IMR-90 (cell line): Measurements from ENCODE around the gene TMEM245. TPM values are rescaled to one million over a fixed set of nuclear protein-coding genes. Genes with fewer than 3 reads are reported as not detected.

ENCODE experiments used
- ATAC-seq: fragments of 200-7000 bp; cut with Tn5 transposase; 2 replicates; pipeline ENCODE4 v1.9.1; 2020; ENCODE audit warnings: low read depth, mild to moderate bottlenecking, moderate library complexity
- BruUV-seq: library from RNA; stranded (reverse); fragments of 400-500 nt; replicated peaks from 2 replicates; lab custom pipeline; 2021; lab: Mats Ljungman, UMichigan
- CTCF ChIA-PET: fragments of 300-600 bp; formaldehyde crosslinking; extraction: SDS; loops from one replicate; lab custom pipeline; 2021; ENCODE audit warnings: antibody characterized with exemption; lab: Yijun Ruan, JAX
- POLR2A ChIA-PET: fragments of 300-600 bp; sonication (Branson Sonifier 250); formaldehyde crosslinking; loops from one replicate; lab custom pipeline; 2022; ENCODE audit warnings: antibody characterized with exemption; ENCODE audit not compliant: unreplicated experiment; lab: Charles Lee
- DNase-seq: peaks from one replicate; pipeline ENCODE4 v3.0.0; 2013
- H2AFZ ChIP-seq: replicated peaks from 2 replicates; pipeline ENCODE3; 2013; ENCODE audit warnings: low read length, mild to moderate bottlenecking; ENCODE audit not compliant: poor library complexity
- H2AK5ac ChIP-seq: 2 replicates; pipeline ENCODE4 v1.6.1; 2013; ENCODE audit warnings: low read depth, low read length, inconsistent platforms
- H2AK9ac ChIP-seq: replicated peaks from 2 replicates; pipeline ENCODE3; 2013; ENCODE audit warnings: mild to moderate bottlenecking, low read depth, low read length, moderate library complexity; ENCODE audit not compliant: poor library complexity
- H2BK120ac ChIP-seq: 2 replicates; pipeline ENCODE4 v1.6.1; 2013; ENCODE audit warnings: low read depth, low read length, inconsistent platforms
- H2BK15ac ChIP-seq: 3 replicates; pipeline ENCODE4 v1.6.1; 2013; ENCODE audit warnings: low read depth, low read length, inconsistent platforms
- H2BK20ac ChIP-seq: 2 replicates; pipeline ENCODE4 v1.6.1; 2013; ENCODE audit warnings: low read depth, mild to moderate bottlenecking, inconsistent platforms, low read length, moderate library complexity
- H2BK5ac ChIP-seq: 2 replicates; pipeline ENCODE4 v1.6.1; 2013; ENCODE audit warnings: mild to moderate bottlenecking, low read depth, low read length, inconsistent platforms; ENCODE audit not compliant: poor library complexity, severe bottlenecking
- H3K14ac ChIP-seq: replicated peaks from 2 replicates; pipeline ENCODE4 v1.6.1; 2013; ENCODE audit warnings: low read depth, low read length, inconsistent platforms
- H3K18ac ChIP-seq: 2 replicates; pipeline ENCODE4 v1.6.1; 2013; ENCODE audit warnings: low read depth, low read length, control low read depth
- H3K23ac ChIP-seq: 2 replicates; pipeline ENCODE4 v1.6.1; 2013; ENCODE audit warnings: low read depth, low read length, inconsistent platforms
- H3K27ac ChIP-seq: 2 replicates; pipeline ENCODE4 v1.5.1; 2013; ENCODE audit warnings: mild to moderate bottlenecking, control low read depth, low read length; ENCODE audit not compliant: insufficient read depth
- H3K27me3 ChIP-seq: 2 replicates; pipeline ENCODE4 v1.6.1; 2013; ENCODE audit warnings: low read length; ENCODE audit not compliant: control insufficient read depth, insufficient read depth
- H3K36me3 ChIP-seq: 2 replicates; pipeline ENCODE4 v1.6.1; 2013; ENCODE audit warnings: low read length, mixed read lengths; ENCODE audit not compliant: control insufficient read depth, insufficient read depth
- H3K4ac ChIP-seq: 2 replicates; pipeline ENCODE4 v1.6.1; 2013; ENCODE audit warnings: low read depth, low read length, inconsistent platforms
- H3K4me1 ChIP-seq: 2 replicates; pipeline ENCODE4 v1.6.1; 2013; ENCODE audit warnings: low read length, mixed read lengths; ENCODE audit not compliant: control insufficient read depth, insufficient read depth
- H3K4me2 ChIP-seq: 2 replicates; pipeline ENCODE4 v1.6.1; 2013; ENCODE audit warnings: low read depth, mild to moderate bottlenecking, control low read depth, low read length, moderate library complexity
- H3K4me3 ChIP-seq: 2 replicates; pipeline ENCODE4 v1.5.1; 2013; ENCODE audit warnings: low read depth, mild to moderate bottlenecking, control low read depth, low read length, moderate library complexity; ENCODE audit not compliant: insufficient read depth
- H3K56ac ChIP-seq: 2 replicates; pipeline ENCODE4 v1.6.1; 2013; ENCODE audit warnings: low read length, inconsistent platforms; ENCODE audit not compliant: insufficient read depth; ENCODE audit errors: extremely low read depth
- H3K79me1 ChIP-seq, 2 experiments: 2 replicates each; pipeline ENCODE4 v1.6.1; 2013; ENCODE audit warnings: low read length in 2 of 2, inconsistent platforms in 1 of 2, low read depth in 1 of 2
- H3K9ac ChIP-seq: 2 replicates; pipeline ENCODE4 v1.6.1; 2013; ENCODE audit warnings: low read depth, low read length, control low read depth
- H3K9me1 ChIP-seq: 2 replicates; pipeline ENCODE4 v1.6.1; 2013; ENCODE audit warnings: low read length, inconsistent platforms; ENCODE audit not compliant: insufficient read depth
- H3K9me3 ChIP-seq: 2 replicates; pipeline ENCODE4 v1.6.1; 2013; ENCODE audit warnings: low read length; ENCODE audit not compliant: control insufficient read depth, insufficient read depth
- H4K20me1 ChIP-seq: 2 replicates; pipeline ENCODE4 v1.6.1; 2013; ENCODE audit warnings: low read length, inconsistent platforms; ENCODE audit not compliant: insufficient read depth
- H4K5ac ChIP-seq: 2 replicates; pipeline ENCODE4 v1.6.1; 2013; ENCODE audit warnings: mild to moderate bottlenecking, low read depth, low read length, control low read depth
- H4K8ac ChIP-seq, 2 experiments: 2 replicates each; pipeline ENCODE4 v1.6.1; 2013; ENCODE audit warnings: low read depth in 2 of 2, low read length in 2 of 2, control low read depth in 1 of 2, inconsistent platforms in 1 of 2
- H4K91ac ChIP-seq: 2 replicates; pipeline ENCODE4 v1.6.1; 2013; ENCODE audit warnings: low read depth, low read length, inconsistent platforms; ENCODE audit not compliant: insufficient read depth
- BHLHE40 ChIP-seq: fragments of 150-350 bp; IDR thresholded peaks from 2 replicates; pipeline ENCODE4 v1.6.1; 2016; ENCODE audit warnings: mild to moderate bottlenecking, low read depth, low read length
- CEBPB ChIP-seq: IDR thresholded peaks from 2 replicates; pipeline ENCODE4 v1.6.1; 2012; ENCODE audit warnings: low read depth, low read length, improper control_type of control experiment
- CHD1 ChIP-seq: IDR thresholded peaks from 2 replicates; pipeline ENCODE4 v1.6.1; 2012; ENCODE audit warnings: low read depth, low read length, improper control_type of control experiment
- ELK1 ChIP-seq: fragments of 150-350 bp; IDR thresholded peaks from 2 replicates; pipeline ENCODE4 v1.6.1; 2016; ENCODE audit warnings: low read depth, mild to moderate bottlenecking, low read length, moderate library complexity, borderline replicate concordance
- FOS ChIP-seq: fragments of 150-350 bp; IDR thresholded peaks from 2 replicates; pipeline ENCODE4 v1.6.1; 2016; ENCODE audit warnings: low read depth, low read length
- MAZ ChIP-seq: IDR thresholded peaks from 2 replicates; pipeline ENCODE4 v1.6.1; 2012; ENCODE audit warnings: low read depth, mild to moderate bottlenecking, low read length, improper control_type of control experiment, moderate library complexity, borderline replicate concordance
- MXI1 ChIP-seq: IDR thresholded peaks from 2 replicates; pipeline ENCODE4 v1.6.1; 2012; ENCODE audit warnings: low read depth, mild to moderate bottlenecking, low read length, moderate library complexity, borderline replicate concordance
- NFE2L2 ChIP-seq: fragments of 150-350 bp; IDR thresholded peaks from 2 replicates; pipeline ENCODE4 v1.6.1; 2016; ENCODE audit warnings: low read depth, mild to moderate bottlenecking, low read length
- POLR2A ChIP-seq: IDR thresholded peaks from 2 replicates; pipeline ENCODE4 v1.6.1; 2012; ENCODE audit warnings: mild to moderate bottlenecking, low read depth, low read length
- RAD21 ChIP-seq: IDR thresholded peaks from 2 replicates; pipeline ENCODE4 v1.6.1; 2012; ENCODE audit warnings: low read length, improper control_type of control experiment
- RCOR1 ChIP-seq: IDR thresholded peaks from 2 replicates; pipeline ENCODE4 v1.6.1; 2012; ENCODE audit warnings: mild to moderate bottlenecking, low read length, improper control_type of control experiment; ENCODE audit not compliant: insufficient replicate concordance
- RFX5 ChIP-seq: IDR thresholded peaks from 2 replicates; pipeline ENCODE4 v1.8.0; 2012; ENCODE audit warnings: low read depth, mild to moderate bottlenecking, low read length, moderate library complexity
- SMC3 ChIP-seq: fragments of 150-350 bp; IDR thresholded peaks from 2 replicates; pipeline ENCODE4 v1.6.1; 2016; ENCODE audit warnings: low read depth, mild to moderate bottlenecking, antibody characterized with exemption, low read length, moderate library complexity
- WGBS, 2 experiments: methylation state at CpG; one replicate each; pipeline versions ENCODE4 v1.1.5 to v1.1.7; 2013; ENCODE audit warnings: missing lambda C conversion rate in 2 of 2; ENCODE audit not compliant: insufficient read length in 1 of 2; ENCODE audit errors: extremely low coverage in 2 of 2; 5-methylcytosine and 5-hydroxymethylcytosine counted together
- dilution Hi-C: fragments of 300-500 bp; cut with HindIII; formaldehyde crosslinking; loops from one replicate; pipeline ENCODE4 v1.14.3; 2018; ENCODE audit warnings: low sequenced_read_pairs; ENCODE audit not compliant: unreplicated experiment
- in situ Hi-C: fragments of 300-500 bp; cut with MboI; formaldehyde crosslinking; loops from 3 replicates; pipeline ENCODE4 v1.14.3; 2019; ENCODE audit warnings: low sequenced_read_pairs, inconsistent platforms, mixed read lengths
- intact Hi-C: fragments of 100-400 bp; cut with micrococcal nuclease; formaldehyde crosslinking; loops from 2 replicates; pipeline ENCODE4 v1.10.0; 2022
- polyA plus RNA-seq, 3 experiments: library from polyadenylated mRNA; depleted of rRNA; stranded (reverse); fragments of >200 nt; gene quantifications; 2 replicates each; pipeline ENCODE4 v1.2.3, GENCODE V29; 2012; ENCODE audit warnings: low replicate concordance in 1 of 3
- total RNA-seq: library from RNA; depleted of rRNA; stranded (reverse); fragments of >200 nt; gene quantifications from 2 replicates; pipeline ENCODE4 v1.2.3, GENCODE V29; 2012
- TF ChIP-seq, protein P1 (sequence below): fragments of 150-350 bp; IDR thresholded peaks from 2 replicates; pipeline ENCODE4 v1.6.1; 2017; ENCODE audit warnings: mild to moderate bottlenecking, antibody characterized with exemption, low read length, low read depth
- TF ChIP-seq, protein P2 (sequence below): conservative IDR thresholded peaks from 2 replicates; pipeline ENCODE4 v1.5.1; 2012; ENCODE audit warnings: mild to moderate bottlenecking, low read depth, low read length, improper control_type of control experiment

The TMEM245 gene
- total and polyA plus RNA-seq, 2 of the 4 experiments (the other 2 are of a cell fraction), result 24.8 to 57.9 TPM

DNA sequence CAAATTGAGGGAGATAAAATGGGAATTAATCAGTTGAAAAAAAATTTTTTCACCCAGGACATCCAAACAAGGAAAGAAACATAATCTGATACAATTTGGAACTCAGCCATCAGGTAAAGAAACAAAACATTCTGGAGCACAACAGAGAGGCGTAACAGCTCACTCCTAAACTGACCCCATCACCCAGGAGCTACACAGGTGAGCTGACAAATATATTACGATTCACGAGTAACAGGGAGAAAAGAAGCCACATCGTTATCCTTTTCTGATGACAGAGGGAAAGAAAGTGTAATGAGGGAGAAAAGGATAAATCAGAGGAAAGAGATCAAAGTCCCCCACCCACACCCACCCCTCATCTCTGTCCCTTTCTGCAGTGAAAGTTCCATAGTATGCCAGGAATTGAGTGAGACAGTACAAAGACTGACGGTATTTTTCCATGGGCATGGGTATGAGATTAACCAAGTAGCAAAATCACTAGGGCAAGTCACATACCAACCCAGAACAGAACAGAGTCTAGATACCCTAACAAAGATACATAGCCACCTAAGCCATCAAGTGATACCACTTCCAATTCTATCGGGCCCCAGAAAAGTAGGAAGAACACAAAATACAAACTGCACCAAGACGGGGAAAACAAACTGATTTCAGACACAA lies 45.4 kb downstream of the TMEM245 start:
- dilution Hi-C loops, result no loop called here
- no peak overlapping the region for H2BK5ac ChIP-seq
- no peaks in the 10 kb centered on the region for H4K20me1 ChIP-seq

More for the DNA sequence above, 45.4 kb downstream of the TMEM245 start:
- H3K27me3 ChIP-seq, result no peaks in the 10 kb centered on the region
- no peak for TF ChIP-seq RFX5
- no peak for TF ChIP-seq ELK1
- no peak for TF ChIP-seq POLR2A
- TF ChIP-seq MAZ, result no peak
- TF ChIP-seq, protein P1, sequence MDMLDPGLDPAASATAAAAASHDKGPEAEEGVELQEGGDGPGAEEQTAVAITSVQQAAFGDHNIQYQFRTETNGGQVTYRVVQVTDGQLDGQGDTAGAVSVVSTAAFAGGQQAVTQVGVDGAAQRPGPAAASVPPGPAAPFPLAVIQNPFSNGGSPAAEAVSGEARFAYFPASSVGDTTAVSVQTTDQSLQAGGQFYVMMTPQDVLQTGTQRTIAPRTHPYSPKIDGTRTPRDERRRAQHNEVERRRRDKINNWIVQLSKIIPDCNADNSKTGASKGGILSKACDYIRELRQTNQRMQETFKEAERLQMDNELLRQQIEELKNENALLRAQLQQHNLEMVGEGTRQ, result no peak
- no peak for TF ChIP-seq CHD1
- TF ChIP-seq RAD21, result no peak
- TF ChIP-seq NFE2L2, result no peak
- TF ChIP-seq CEBPB, result no peak
- TF ChIP-seq, protein P2, sequence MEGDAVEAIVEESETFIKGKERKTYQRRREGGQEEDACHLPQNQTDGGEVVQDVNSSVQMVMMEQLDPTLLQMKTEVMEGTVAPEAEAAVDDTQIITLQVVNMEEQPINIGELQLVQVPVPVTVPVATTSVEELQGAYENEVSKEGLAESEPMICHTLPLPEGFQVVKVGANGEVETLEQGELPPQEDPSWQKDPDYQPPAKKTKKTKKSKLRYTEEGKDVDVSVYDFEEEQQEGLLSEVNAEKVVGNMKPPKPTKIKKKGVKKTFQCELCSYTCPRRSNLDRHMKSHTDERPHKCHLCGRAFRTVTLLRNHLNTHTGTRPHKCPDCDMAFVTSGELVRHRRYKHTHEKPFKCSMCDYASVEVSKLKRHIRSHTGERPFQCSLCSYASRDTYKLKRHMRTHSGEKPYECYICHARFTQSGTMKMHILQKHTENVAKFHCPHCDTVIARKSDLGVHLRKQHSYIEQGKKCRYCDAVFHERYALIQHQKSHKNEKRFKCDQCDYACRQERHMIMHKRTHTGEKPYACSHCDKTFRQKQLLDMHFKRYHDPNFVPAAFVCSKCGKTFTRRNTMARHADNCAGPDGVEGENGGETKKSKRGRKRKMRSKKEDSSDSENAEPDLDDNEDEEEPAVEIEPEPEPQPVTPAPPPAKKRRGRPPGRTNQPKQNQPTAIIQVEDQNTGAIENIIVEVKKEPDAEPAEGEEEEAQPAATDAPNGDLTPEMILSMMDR, result no peak
- TF ChIP-seq MXI1, result no peak
- TF ChIP-seq BHLHE40, result no peak
- no peak for TF ChIP-seq FOS
- no peak for TF ChIP-seq RCOR1
- no peak for TF ChIP-seq SMC3
- H4K91ac ChIP-seq, result no peak overlapping the region
- H3K9me3 ChIP-seq, result no peaks in the 10 kb centered on the region
- no peak overlapping the region for H3K4ac ChIP-seq
- no peak overlapping the region for H2BK15ac ChIP-seq
- no peak overlapping the region for H3K4me2 ChIP-seq
- H3K4me3 ChIP-seq, result no peak overlapping the region
- WGBS, 2 experiments, result 100% methylated on average over 1 of the region's 7 CpGs; no CpG with 5 or more reads in 1 of the 2 experiments
- no peak overlapping the region for H4K5ac ChIP-seq
- in situ Hi-C loops, result loop anchor here (25.0 kb wide), 1 partner anchor 238 kb away; the partner anchor contains the start of gene EPB41L4B
- no peak overlapping the region for H3K23ac ChIP-seq
- ChIA-PET POLR2A (no interaction called here), CTCF (interaction anchor here (1.2 kb wide), 1 partner anchor 10 kb away, joined by 3 read pairs; no protein-coding TSS in a partner anchor)
- H2BK120ac ChIP-seq, result no peak overlapping the region
- no peak for ATAC-seq
- no peak overlapping the region for H3K56ac ChIP-seq
- H3K36me3 ChIP-seq, result peaks cover 18% of the 10 kb centered on the region
- H3K14ac ChIP-seq, result no peak overlapping the region
- no peaks in the 10 kb centered on the region; the same call in 1 of the 2 replicates for H3K9me1 ChIP-seq
- no peak overlapping the region for H3K9ac ChIP-seq
- H3K18ac ChIP-seq, result no peak overlapping the region
- no peak for DNase-seq
- H3K79me1 ChIP-seq, result peaks cover 0 to 15% of the 10 kb centered on the region in 2 experiments; a peak in 2 of 4 replicates
- intact Hi-C loops, result no loop called here
- no peak overlapping the region for H2BK20ac ChIP-seq
- BruUV-seq, result no TSS peak
- no peak overlapping the region for H2AK9ac ChIP-seq
- H2AFZ ChIP-seq, result no peak overlapping the region
- no peak overlapping the region for H2AK5ac ChIP-seq
- no peak overlapping the region for H4K8ac ChIP-seq
- no peak overlapping the region for H3K27ac ChIP-seq
- no peaks in the 10 kb centered on the region for H3K4me1 ChIP-seq
